Panc1 (cell line): Measurements from ENCODE around the gene SMC3. TPM values are rescaled to one million over a fixed set of nuclear protein-coding genes. Genes with fewer than 3 reads are reported as not detected.

Experiments used
- ATAC-seq: fragments of 200-7000 bp; cut with Tn5 transposase; 2 replicates; pipeline ENCODE4 v1.9.1; 2020; ENCODE audit warnings: mild to moderate bottlenecking, moderate library complexity
- BruUV-seq: library from RNA; stranded (reverse); fragments of 400-500 nt; replicated peaks from 2 replicates; lab custom pipeline; 2021; lab: Mats Ljungman, UMichigan
- CTCF ChIA-PET: fragments of 300-600 bp; sonication (Branson Sonifier 250); formaldehyde crosslinking; loops from one replicate; lab custom pipeline; 2022; ENCODE audit warnings: antibody characterized with exemption; lab: Charles Lee
- POLR2A ChIA-PET: fragments of 300-600 bp; sonication (Branson Sonifier 250); formaldehyde crosslinking; loops from one replicate; lab custom pipeline; 2022; ENCODE audit warnings: antibody characterized with exemption; lab: Charles Lee
- DNase-seq: peaks from one replicate; pipeline ENCODE4 v3.0.0-alpha.2; 2010; ENCODE audit warnings: low read depth, low spot score
- H3K27ac ChIP-seq: 2 replicates; pipeline ENCODE4 v1.5.1; 2011; ENCODE audit warnings: mild to moderate bottlenecking, low read length, inconsistent platforms
- H3K27me3 ChIP-seq: fragments of 200-500 bp; sonication (Bioruptor generic); 2 replicates; pipeline ENCODE4 v1.6.0; 2014; ENCODE audit warnings: low read length, inconsistent platforms; ENCODE audit not compliant: control insufficient read depth, insufficient read depth
- H3K36me3 ChIP-seq: fragments of 200-500 bp; sonication (Bioruptor generic); 2 replicates; pipeline ENCODE4 v1.5.1; 2014; ENCODE audit warnings: inconsistent platforms, mild to moderate bottlenecking, low read length, moderate library complexity; ENCODE audit not compliant: control insufficient read depth, insufficient read depth
- H3K4me1 ChIP-seq: 2 replicates; pipeline ENCODE4 v1.5.1; 2011; ENCODE audit warnings: inconsistent platforms, mild to moderate bottlenecking, low read length, moderate library complexity; ENCODE audit not compliant: control insufficient read depth, insufficient read depth
- H3K4me3 ChIP-seq, 2 experiments: 2 replicates each; pipeline ENCODE4 v1.5.1; 2011 to 2012; ENCODE audit warnings: low read depth in 2 of 2, low read length in 2 of 2, mild to moderate bottlenecking in 2 of 2, inconsistent platforms in 1 of 2, moderate library complexity in 1 of 2
- H3K9me3 ChIP-seq: fragments of 200-500 bp; sonication (Bioruptor generic); 2 replicates; pipeline ENCODE4 v1.5.1; 2014; ENCODE audit warnings: low read depth, mild to moderate bottlenecking, inconsistent platforms, low read length, moderate library complexity; ENCODE audit not compliant: control insufficient read depth, insufficient read depth
- CTCF ChIP-seq: fragments of 450-650 bp; IDR thresholded peaks from 2 replicates; pipeline ENCODE4 v1.5.1; 2017; ENCODE audit warnings: mild to moderate bottlenecking
- POLR2AphosphoS5 ChIP-seq: IDR thresholded peaks from 2 replicates; pipeline ENCODE4 v1.6.1; 2012; ENCODE audit warnings: mild to moderate bottlenecking, low read depth, low read length, moderate library complexity
- REST ChIP-seq, 2 experiments: IDR thresholded peaks; 2 replicates each; pipeline ENCODE4 v1.6.1; 2011 to 2012; ENCODE audit warnings: low read depth in 2 of 2, control low read depth in 1 of 2, low read length in 1 of 2, mild to moderate bottlenecking in 1 of 2, moderate library complexity in 1 of 2; ENCODE audit not compliant: insufficient read depth in 1 of 2
- SIN3A ChIP-seq: IDR thresholded peaks from 2 replicates; pipeline ENCODE4 v1.6.1; 2012; ENCODE audit warnings: low read depth, mild to moderate bottlenecking, low read length, moderate library complexity, borderline replicate concordance; ENCODE audit not compliant: insufficient read depth
- TCF7L2 ChIP-seq: IDR thresholded peaks from 2 replicates; pipeline ENCODE4 v1.6.1; 2011; ENCODE audit warnings: mild to moderate bottlenecking, low read depth, low read length, inconsistent platforms
- in situ Hi-C: cut with HindIII; loops from 2 replicates; pipeline ENCODE4 v1.10.0; 2016; ENCODE audit warnings: low sequenced_read_pairs, low pct_unique_long_range_greater_than_20kb
- intact Hi-C: fragments of 100-400 bp; cut with micrococcal nuclease; formaldehyde crosslinking; loops from one replicate; pipeline ENCODE4 v1.10.0; 2022; ENCODE audit not compliant: unreplicated experiment
- total RNA-seq: library from RNA; stranded (reverse); gene quantifications from one replicate; pipeline ENCODE4 v1.2.1, GENCODE V29; 2021; ENCODE audit not compliant: unreplicated experiment

The SMC3 gene
- total RNA-seq, 1 experiment from 2014 or later: 71.2 TPM

GRCh38 chr10:110628161-110628560 is 60.7 kb downstream of the SMC3 start:
- CTCF ChIA-PET: no interaction called here
- intact Hi-C loops (no loop called here), in situ Hi-C loops (no loop called here)
- Histone ChIP-seq H3K27ac (no peak overlapping the region), H3K4me3 (no peak overlapping the region), H3K36me3 (no peaks in the 10 kb centered on the region), H3K4me1 (no peaks in the 10 kb centered on the region), H3K9me3 (no peaks in the 10 kb centered on the region), H3K27me3 (no peaks in the 10 kb centered on the region; the same call in 1 of the 2 replicates)
- DNase-seq (no peak), ATAC-seq (no peak)
- no peak for TF ChIP-seq POLR2AphosphoS5
- POLR2A ChIA-PET: no interaction called here
- BruUV-seq: no TSS peak

- Histone ChIP-seq H3K4me1 (no peaks in the 10 kb centered on the region), H3K27ac (no peak overlapping the region), H3K9me3 (no peaks in the 10 kb centered on the region), H3K27me3 (no peaks in the 10 kb centered on the region; the same call in 1 of the 2 replicates), H3K4me3 (no peak overlapping the region), H3K36me3 (no peaks in the 10 kb centered on the region)
- TF ChIP-seq SIN3A (no peak), CTCF (no peak), TCF7L2 (no peak), REST (IDR thresholded peaks at IDR 0.05; ENCODE audit: insufficient read depth in 1 of 2, low read depth in 2 of 2, low read length in 1 of 2) (no peak), POLR2AphosphoS5 (no peak)
- in situ Hi-C loops: no loop called here
- ChIA-PET POLR2A (no interaction called here), CTCF (no interaction called here)
- BruUV-seq: no TSS peak
- intact Hi-C loops: no loop called here
- no peak; the same call in 1 of the 2 replicates for ATAC-seq
- DNase-seq: no peak
Observed at GRCh38 chr10:110629680-110630191, 62.2 kb downstream of the SMC3 start.

GRCh38 chr10:110631934-110632333 is 64.4 kb downstream of the SMC3 start:
- in situ Hi-C loops: no loop called here

More at GRCh38 chr10:110631934-110632333, 64.4 kb downstream of the SMC3 start:
- no peak for TF ChIP-seq TCF7L2
- no peak for TF ChIP-seq REST (IDR thresholded peaks at IDR 0.05; ENCODE audit: insufficient read depth in 1 of 2, low read depth in 2 of 2, low read length in 1 of 2)
- no peak for TF ChIP-seq POLR2AphosphoS5
- TF ChIP-seq CTCF: no peak
- TF ChIP-seq SIN3A: no peak
- Histone ChIP-seq H3K36me3 (no peaks in the 10 kb centered on the region), H3K9me3 (no peaks in the 10 kb centered on the region), H3K4me3 (no peak overlapping the region), H3K27ac (no peak overlapping the region), H3K27me3 (no peaks in the 10 kb centered on the region; the same call in 1 of the 2 replicates), H3K4me1 (no peaks in the 10 kb centered on the region)
- no TSS peak for BruUV-seq
- CTCF ChIA-PET: no interaction called here
- DNase-seq (no peak), ATAC-seq (no peak)
- POLR2A ChIA-PET: no interaction called here
- intact Hi-C loops: no loop called here
